GM21825 (cell line): ENCODE data around the gene CREBZF.
"Not testable (repeated sequence)": the region's sequence is repeated elsewhere in the genome, so short reads cannot be mapped to it uniquely, and the experiment has no call there.

Source experiments
- ATAC-seq: cut with Tn5 transposase; IDR thresholded peaks from one replicate; pipeline ENCODE4 v1.9.1; 2021; ENCODE audit warnings: mild to moderate bottlenecking, moderate library complexity; ENCODE audit not compliant: unreplicated experiment

The CREBZF gene

GRCh38 chr11:85627998-85628770, 36.7 kb downstream of the CREBZF start, which contains the start of gene TMEM126B:
Gene TMEM126B (plus strand): TSS chr11:85628593. CDS start chr11:85628608, 15 bp downstream.
- ATAC-seq, result peak; percentile 99

GRCh38 chr11:85627332-85627997, 37.5 kb downstream of the CREBZF start, which contains the start of gene DLG2:
Gene DLG2 (minus strand): TSS chr11:85627344.
- ATAC-seq, result peak; percentile 3

GRCh38 chr11:85626496-85626895, 38.4 kb downstream of the CREBZF start:
- ATAC-seq, result no peak

GRCh38 chr11:85620256-85620655, 44.7 kb downstream of the CREBZF start:
- ATAC-seq, result no peak

- ATAC-seq, result no peak
Measured at GRCh38 chr11:85619499-85619898, 45.4 kb downstream of the CREBZF start.

GRCh38 chr11:85611643-85612042, 53.3 kb downstream of the CREBZF start:
- not testable (repeated sequence) for ATAC-seq
